Ectodermal cell (in vitro differentiated cells): Measurements from ENCODE around the gene GSTM5.
"Not testable (repeated sequence)": the region's sequence is repeated elsewhere in the genome, so short reads cannot be mapped to it uniquely, and the experiment has no call there.

Experiments
- H3K27ac ChIP-seq: 2 replicates; pipeline ENCODE4 v1.7.0; 2013; ENCODE audit warnings: mild to moderate bottlenecking, low read depth, low read length; ENCODE audit not compliant: insufficient read depth, poor library complexity, severe bottlenecking
- H3K27me3 ChIP-seq: 2 replicates; pipeline ENCODE4 v1.7.0; 2013; ENCODE audit warnings: mild to moderate bottlenecking, low read length; ENCODE audit not compliant: insufficient read depth, control insufficient read depth, poor library complexity, severe bottlenecking
- H3K36me3 ChIP-seq: one replicate; pipeline ENCODE4 v1.7.0; 2013; ENCODE audit warnings: low read length; ENCODE audit not compliant: control insufficient read depth, insufficient read depth
- H3K4me1 ChIP-seq: one replicate; pipeline ENCODE4 v1.7.0; 2013; ENCODE audit warnings: low read length; ENCODE audit not compliant: control insufficient read depth, insufficient read depth
- H3K4me3 ChIP-seq: 2 replicates; pipeline ENCODE4 v1.7.0; 2013; ENCODE audit warnings: low read depth, low read length, control low read depth; ENCODE audit not compliant: insufficient read depth
- H3K9me3 ChIP-seq: 2 replicates; pipeline ENCODE4 v1.7.0; 2013; ENCODE audit warnings: mild to moderate bottlenecking, low read length, moderate library complexity; ENCODE audit not compliant: control insufficient read depth
- WGBS, 2 experiments: methylation state at CpG; one replicate each; pipeline ENCODE4 v1.1.7; 2013; ENCODE audit warnings: missing lambda C conversion rate in 2 of 2; 5-methylcytosine and 5-hydroxymethylcytosine counted together

The GSTM5 gene

GRCh38 chr1:109677459-109677858 is 34.6 kb upstream of the GSTM5 start:
- H3K4me3 ChIP-seq, result no peak overlapping the region
- no peak overlapping the region for H3K27ac ChIP-seq
- WGBS, 2 experiments, result 85 to 99% methylated on average over 3 of the region's 3 CpGs
- H3K27me3 ChIP-seq, result no peaks in the 10 kb centered on the region
- H3K36me3 ChIP-seq, result no peaks in the 10 kb centered on the region
- no peaks in the 10 kb centered on the region for H3K4me1 ChIP-seq
- H3K9me3 ChIP-seq, result no peaks in the 10 kb centered on the region

- not testable (repeated sequence) for H3K27ac ChIP-seq, H3K27me3 ChIP-seq, H3K36me3 ChIP-seq, H3K9me3 ChIP-seq, H3K4me1 ChIP-seq, H3K4me3 ChIP-seq
- WGBS, 2 experiments, result 92 to 97% methylated on average over 2 of the region's 2 CpGs
These were observed 33.4 kb upstream of the GSTM5 start for GRCh38 chr1:109678637-109679036.

GRCh38 chr1:109684777-109685176 is 27.3 kb upstream of the GSTM5 start:
- H3K36me3 ChIP-seq, H3K4me1 ChIP-seq, H3K4me3 ChIP-seq, H3K27me3 ChIP-seq, H3K9me3 ChIP-seq, H3K27ac ChIP-seq: not testable (repeated sequence)
- WGBS, 2 experiments, result no CpG with 5 or more reads among the region's 6 CpGs

- WGBS, 2 experiments, result no CpG with 5 or more reads among the region's 1 CpG
- not testable (repeated sequence) for H3K27me3 ChIP-seq, H3K27ac ChIP-seq, H3K4me3 ChIP-seq, H3K36me3 ChIP-seq, H3K4me1 ChIP-seq, H3K9me3 ChIP-seq
These were observed 26.7 kb upstream of the GSTM5 start for GRCh38 chr1:109685399-109685798.

- H3K4me1 ChIP-seq, H3K4me3 ChIP-seq, H3K27ac ChIP-seq, H3K27me3 ChIP-seq, H3K9me3 ChIP-seq, H3K36me3 ChIP-seq: not testable (repeated sequence)
- no CpG with 5 or more reads among the region's 4 CpGs for WGBS, 2 experiments
These were observed 26.2 kb upstream of the GSTM5 start for GRCh38 chr1:109685890-109686289.

- 86 to 95% methylated on average over 4 to 5 of the region's 11 CpGs for WGBS, 2 experiments
- not testable (repeated sequence) for H3K36me3 ChIP-seq, H3K4me3 ChIP-seq, H3K9me3 ChIP-seq, H3K27me3 ChIP-seq, H3K27ac ChIP-seq, H3K4me1 ChIP-seq
These were observed 24.9 kb upstream of the GSTM5 start for GRCh38 chr1:109687109-109687508.

- Histone ChIP-seq H3K36me3 (no peaks in the 10 kb centered on the region), H3K27ac (no peak within 1 kb of the TSS), H3K4me1 (no peaks in the 10 kb centered on the region), H3K27me3 (no peaks in the 10 kb centered on the region), H3K4me3 (no peak within 1 kb of the TSS), H3K9me3 (no peaks in the 10 kb centered on the region)
- no CpG with 5 or more reads among the region's 46 CpGs for WGBS, 2 experiments
These were observed 24.2 kb upstream of the GSTM5 start, which contains the start of gene GSTM1 for GRCh38 chr1:109687641-109688499. Gene GSTM1, plus strand, starts transcription at chr1:109687817. Its CDS starts 57 bp downstream, at chr1:109687874.

- no peaks in the 10 kb centered on the region for H3K4me1 ChIP-seq
- H3K27me3 ChIP-seq, result no peaks in the 10 kb centered on the region
- no peaks in the 10 kb centered on the region for H3K9me3 ChIP-seq
- H3K27ac ChIP-seq, result no peak overlapping the region
- H3K36me3 ChIP-seq, result no peaks in the 10 kb centered on the region
- H3K4me3 ChIP-seq, result no peak overlapping the region
- no CpG with 5 or more reads among the region's 6 CpGs for WGBS, 2 experiments
These were observed 22.1 kb upstream of the GSTM5 start for GRCh38 chr1:109689844-109690405.

- no peaks in the 10 kb centered on the region for H3K36me3 ChIP-seq
- H3K4me3 ChIP-seq, result no peak overlapping the region
- H3K9me3 ChIP-seq, result no peaks in the 10 kb centered on the region
- no CpG with 5 or more reads among the region's 6 CpGs for WGBS, 2 experiments
- H3K27me3 ChIP-seq, result no peaks in the 10 kb centered on the region
- H3K27ac ChIP-seq, result no peak overlapping the region
- no peaks in the 10 kb centered on the region for H3K4me1 ChIP-seq
These were observed 20.3 kb upstream of the GSTM5 start for GRCh38 chr1:109691759-109692158.

GRCh38 chr1:109694400-109694799 is 17.7 kb upstream of the GSTM5 start:
- not testable (repeated sequence) for H3K36me3 ChIP-seq, H3K9me3 ChIP-seq, H3K4me3 ChIP-seq, H3K27me3 ChIP-seq, H3K27ac ChIP-seq, H3K4me1 ChIP-seq
- no CpG with 5 or more reads among the region's 5 CpGs for WGBS, 2 experiments
